ENCODE data around the gene TRPM3. TPM values are rescaled to one million over a fixed set of nuclear protein-coding genes. Genes with fewer than 3 reads are reported as not detected.
"Not testable (repeated sequence)": the region's sequence is repeated elsewhere in the genome, so short reads cannot be mapped to it uniquely, and the experiment has no call there.

TRPM3 gene
- total RNA-seq, 1 experiment from 2014 or later, result 3.9 TPM

DNA sequence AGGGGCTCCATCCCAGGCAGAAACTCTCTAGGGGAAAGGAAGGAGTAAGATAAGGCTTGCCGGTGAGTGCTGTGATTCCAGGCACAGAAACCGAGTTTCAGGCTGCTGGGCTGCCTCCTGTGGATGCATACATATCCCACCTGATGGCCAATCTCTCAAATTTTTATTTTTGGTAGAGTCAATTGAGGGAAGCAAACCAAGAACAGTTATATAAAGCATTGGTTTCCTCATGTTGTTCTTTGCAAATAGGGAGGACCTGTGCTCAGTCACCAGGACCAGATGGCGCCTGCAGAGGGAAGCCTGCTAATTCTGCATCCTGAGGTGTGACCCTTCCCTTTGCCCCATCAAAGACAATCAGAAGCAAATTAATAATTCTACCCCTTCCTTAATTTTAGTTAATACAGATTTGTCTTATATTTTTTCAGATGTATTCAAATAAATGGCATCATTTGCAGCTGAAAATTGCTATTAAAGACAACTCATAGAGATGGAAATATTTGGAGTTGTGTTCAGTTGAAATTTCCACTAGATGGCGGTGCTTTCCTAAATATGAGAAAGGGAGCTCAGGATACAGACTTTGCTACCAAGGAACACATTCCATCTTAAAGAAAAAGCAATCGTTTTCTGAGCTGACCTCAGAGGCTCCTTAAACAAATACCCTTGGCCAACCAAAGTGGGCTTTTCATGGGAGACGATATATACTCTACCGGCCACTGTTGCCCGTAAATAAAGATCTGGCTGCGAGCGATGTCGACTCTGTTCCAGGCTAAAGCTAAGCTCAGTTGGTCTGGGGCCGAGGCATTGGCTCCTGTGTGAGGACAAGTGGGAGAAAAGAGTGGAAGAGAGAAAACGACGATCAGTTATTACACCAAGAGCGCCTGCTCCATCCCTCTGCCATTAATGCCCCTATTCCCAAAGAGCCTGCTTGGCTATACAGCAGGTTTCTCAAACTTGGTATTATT is 481.3 kb downstream of the TRPM3 start:
- DNase-seq (ENCODE audit: low read depth, low spot score), result peak; percentile 83
- in situ Hi-C loops (cut with HindIII; ENCODE audit: low pct_unique_long_range_greater_than_20kb, low sequenced_read_pairs), result no loop called here

DNA sequence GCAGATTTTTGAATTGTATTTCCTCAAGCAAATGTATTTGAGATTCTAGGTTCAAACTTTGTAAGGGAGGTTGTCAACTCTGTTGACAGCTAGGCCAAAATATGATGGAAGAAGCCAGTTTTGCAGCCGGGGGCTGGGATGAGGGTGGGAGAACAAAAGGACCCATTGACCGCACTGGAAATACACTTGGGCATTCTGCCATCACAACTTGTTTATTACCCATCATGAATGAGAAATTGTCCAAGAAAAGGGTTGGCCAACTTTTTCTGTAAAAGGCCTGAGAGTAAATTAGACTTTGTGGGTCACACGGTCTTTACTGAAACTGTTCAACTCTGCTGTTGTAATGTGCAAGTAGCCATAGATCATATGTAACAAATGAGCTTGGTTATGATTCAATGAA is 485.6 kb downstream of the TRPM3 start:
- in situ Hi-C loops (cut with HindIII; ENCODE audit: low pct_unique_long_range_greater_than_20kb, low sequenced_read_pairs), result no loop called here
- DNase-seq (ENCODE audit: low read depth, low spot score), result peak; percentile 100

DNA sequence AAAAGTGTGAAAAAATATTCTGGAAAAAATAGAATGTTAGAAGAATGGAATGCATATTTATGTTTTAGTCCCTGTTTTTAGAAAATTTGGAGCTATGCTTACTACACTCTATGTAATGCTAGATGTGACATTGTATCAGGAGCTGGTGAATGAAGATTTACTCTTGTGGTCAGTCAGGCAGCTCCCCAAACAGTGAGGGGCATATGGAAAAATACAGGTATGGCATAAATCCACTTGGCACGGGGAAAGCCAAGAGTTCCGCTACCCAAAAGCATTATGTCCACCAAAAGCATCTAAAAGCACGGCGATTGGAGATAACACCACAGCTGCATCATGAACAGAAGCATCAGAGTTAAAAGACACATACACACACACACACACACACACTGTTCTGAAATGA is 486.7 kb downstream of the TRPM3 start:
- DNase-seq (ENCODE audit: low read depth, low spot score), result no peak
- in situ Hi-C loops (cut with HindIII; ENCODE audit: low pct_unique_long_range_greater_than_20kb, low sequenced_read_pairs), result no loop called here

- in situ Hi-C loops (cut with HindIII; ENCODE audit: low pct_unique_long_range_greater_than_20kb, low sequenced_read_pairs), result no loop called here
- no peak for DNase-seq (ENCODE audit: low read depth, low spot score)
Observed at GRCh38 chr9:70630971-70631370, 490.4 kb downstream of the TRPM3 start.

DNA sequence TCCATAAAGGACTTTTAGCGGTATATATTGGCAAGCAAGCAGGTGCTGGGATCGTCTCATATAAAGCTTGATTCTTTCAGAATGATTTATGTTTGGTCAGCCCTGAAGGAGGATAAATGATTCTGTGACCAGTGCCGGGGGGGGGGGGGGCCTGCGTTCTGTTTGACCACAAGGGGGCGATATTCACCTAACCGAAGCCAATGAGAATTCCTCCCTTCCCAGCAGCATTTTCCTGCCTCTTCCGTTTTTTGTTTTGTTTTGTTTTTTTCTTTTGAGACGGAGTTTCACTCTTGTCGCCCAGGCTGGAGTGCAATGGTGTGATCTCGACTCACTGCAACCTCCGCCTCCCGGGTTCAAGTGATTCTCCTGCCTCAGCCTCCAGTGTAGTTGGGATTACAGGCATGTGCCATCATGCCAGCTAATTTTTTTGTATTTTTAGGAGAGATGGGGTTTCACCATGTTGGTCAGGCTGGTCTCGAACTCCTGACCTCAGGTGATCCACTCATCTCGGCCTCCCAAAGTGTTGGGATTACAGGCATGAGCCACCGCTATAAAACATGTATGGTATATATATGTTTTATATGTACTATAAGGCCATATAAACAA is 492.2 kb downstream of the TRPM3 start:
- in situ Hi-C loops (cut with HindIII; ENCODE audit: low pct_unique_long_range_greater_than_20kb, low sequenced_read_pairs), result not testable (repeated sequence)
- peak; percentile 70 for DNase-seq (ENCODE audit: low read depth, low spot score)

- in situ Hi-C loops (cut with HindIII; ENCODE audit: low pct_unique_long_range_greater_than_20kb, low sequenced_read_pairs), result no loop called here
- DNase-seq (ENCODE audit: low read depth, low spot score), result no peak
Observed at GRCh38 chr9:70625078-70625477, 496.3 kb downstream of the TRPM3 start.

- in situ Hi-C loops (cut with HindIII; ENCODE audit: low pct_unique_long_range_greater_than_20kb, low sequenced_read_pairs), result loop anchor here (25.0 kb wide), 1 partner anchor 281 kb away; no protein-coding TSS in a partner anchor
- DNase-seq (ENCODE audit: low read depth, low spot score), result no peak
Observed at GRCh38 chr9:70618784-70619183, 502.6 kb downstream of the TRPM3 start.

- in situ Hi-C loops (cut with HindIII; ENCODE audit: low pct_unique_long_range_greater_than_20kb, low sequenced_read_pairs), result loop anchor here (25.0 kb wide), 1 partner anchor 280 kb away; no protein-coding TSS in a partner anchor
- no peak for DNase-seq (ENCODE audit: low read depth, low spot score)
Observed at GRCh38 chr9:70617033-70617828, 504.2 kb downstream of the TRPM3 start.

- DNase-seq (ENCODE audit: low read depth, low spot score), result no peak
- in situ Hi-C loops (cut with HindIII; ENCODE audit: low pct_unique_long_range_greater_than_20kb, low sequenced_read_pairs), result loop anchor here (25.0 kb wide), 1 partner anchor 279 kb away; no protein-coding TSS in a partner anchor
Observed at GRCh38 chr9:70616228-70616990, 505.0 kb downstream of the TRPM3 start.

GRCh38 chr9:70615464-70616138 is 505.8 kb downstream of the TRPM3 start:
- in situ Hi-C loops (cut with HindIII; ENCODE audit: low pct_unique_long_range_greater_than_20kb, low sequenced_read_pairs), result loop anchor here (25.0 kb wide), 1 partner anchor 278 kb away; no protein-coding TSS in a partner anchor
- DNase-seq (ENCODE audit: low read depth, low spot score), result no peak

DNA sequence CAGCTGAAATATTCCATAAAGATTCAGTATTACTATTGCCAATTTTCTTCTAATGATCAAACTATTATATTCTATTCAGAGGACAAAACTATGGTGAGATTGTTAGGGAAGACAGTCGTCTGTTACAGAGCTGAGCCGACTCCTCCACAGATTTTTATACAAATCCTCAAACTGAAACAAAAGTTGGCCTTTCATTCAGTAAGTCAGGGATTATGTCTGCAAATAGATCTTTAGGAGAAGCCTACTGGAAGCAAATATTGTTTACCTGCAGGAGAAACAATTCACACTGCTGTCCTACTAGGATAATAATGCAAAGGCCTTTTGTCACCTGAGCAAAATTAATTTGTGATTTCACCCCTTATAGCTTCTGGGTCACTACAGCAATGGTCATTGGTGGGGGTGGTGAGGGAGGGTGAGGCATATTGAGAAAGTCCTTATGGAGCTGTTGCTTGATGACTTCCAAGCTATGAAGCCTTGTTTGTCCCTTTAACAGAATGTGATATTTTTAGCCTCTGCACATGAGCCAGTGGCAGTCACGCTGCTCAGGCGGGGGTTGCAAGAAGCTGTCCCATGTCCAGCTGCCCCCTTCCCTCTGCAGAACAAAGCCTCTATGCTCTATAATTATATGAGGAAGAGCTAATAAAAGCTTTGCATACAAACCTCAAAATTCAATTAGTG is 506.5 kb downstream of the TRPM3 start:
- in situ Hi-C loops (cut with HindIII; ENCODE audit: low pct_unique_long_range_greater_than_20kb, low sequenced_read_pairs), result loop anchor here (25.0 kb wide), 1 partner anchor 278 kb away; no protein-coding TSS in a partner anchor
- peak; percentile 75 for DNase-seq (ENCODE audit: low read depth, low spot score)

DNA sequence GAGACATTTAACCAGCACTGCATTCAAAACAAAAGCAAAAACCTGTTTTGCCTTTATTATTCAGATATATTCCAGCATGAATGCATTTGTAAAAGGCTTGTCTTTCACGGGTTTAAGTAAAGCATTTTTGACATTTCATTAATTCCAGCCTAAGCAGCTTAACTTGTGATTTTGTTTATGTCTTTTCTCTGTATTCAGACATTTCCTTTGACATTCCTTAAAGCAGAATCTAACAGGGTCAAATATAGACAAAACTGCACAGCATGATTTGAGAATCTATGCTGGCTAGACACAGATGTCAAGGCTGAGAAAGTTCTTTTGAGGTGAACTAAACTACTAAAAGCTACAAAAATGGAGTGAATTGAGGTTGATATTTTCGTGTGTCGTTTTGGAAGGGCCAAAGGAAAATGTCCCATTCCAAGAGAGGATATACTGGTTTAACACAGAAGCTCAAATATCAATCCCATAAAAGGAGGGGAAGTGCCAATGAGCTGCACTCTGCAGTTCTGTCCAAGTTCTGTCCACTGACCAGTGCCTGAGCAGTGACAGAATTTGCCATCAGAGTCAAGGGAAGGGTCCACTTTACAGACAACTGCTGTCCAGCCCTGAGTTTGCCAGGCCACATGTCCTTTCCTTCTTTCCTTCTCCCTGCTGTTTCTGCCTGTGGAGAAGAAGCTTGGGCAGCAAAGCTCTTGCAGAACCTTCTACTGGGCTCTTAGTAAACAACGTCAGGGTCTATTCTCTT is 508.2 kb downstream of the TRPM3 start:
- DNase-seq (ENCODE audit: low read depth, low spot score), result no peak
- in situ Hi-C loops (cut with HindIII; ENCODE audit: low pct_unique_long_range_greater_than_20kb, low sequenced_read_pairs), result loop anchor here (25.0 kb wide), 1 partner anchor 276 kb away; no protein-coding TSS in a partner anchor

DNA sequence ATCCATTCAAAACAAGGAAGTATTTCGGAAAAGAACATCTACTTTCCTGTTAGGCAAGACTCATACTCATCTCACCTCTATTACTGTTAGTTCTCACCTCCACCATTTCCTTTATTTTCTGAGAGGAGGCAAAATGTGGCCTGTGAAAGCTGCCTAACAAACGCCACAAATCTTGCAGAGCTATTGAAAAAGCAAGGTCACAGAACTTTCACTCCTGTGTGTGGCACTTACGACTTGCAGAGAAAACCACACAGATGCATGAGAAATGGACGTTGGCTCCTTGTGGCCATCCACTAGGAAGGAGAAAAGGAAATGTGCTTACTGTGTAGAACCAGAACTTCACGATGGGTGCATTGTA is 511.2 kb downstream of the TRPM3 start:
- no peak for DNase-seq (ENCODE audit: low read depth, low spot score)
- in situ Hi-C loops (cut with HindIII; ENCODE audit: low pct_unique_long_range_greater_than_20kb, low sequenced_read_pairs), result loop anchor here (25.0 kb wide), 1 partner anchor 273 kb away; no protein-coding TSS in a partner anchor

DNA sequence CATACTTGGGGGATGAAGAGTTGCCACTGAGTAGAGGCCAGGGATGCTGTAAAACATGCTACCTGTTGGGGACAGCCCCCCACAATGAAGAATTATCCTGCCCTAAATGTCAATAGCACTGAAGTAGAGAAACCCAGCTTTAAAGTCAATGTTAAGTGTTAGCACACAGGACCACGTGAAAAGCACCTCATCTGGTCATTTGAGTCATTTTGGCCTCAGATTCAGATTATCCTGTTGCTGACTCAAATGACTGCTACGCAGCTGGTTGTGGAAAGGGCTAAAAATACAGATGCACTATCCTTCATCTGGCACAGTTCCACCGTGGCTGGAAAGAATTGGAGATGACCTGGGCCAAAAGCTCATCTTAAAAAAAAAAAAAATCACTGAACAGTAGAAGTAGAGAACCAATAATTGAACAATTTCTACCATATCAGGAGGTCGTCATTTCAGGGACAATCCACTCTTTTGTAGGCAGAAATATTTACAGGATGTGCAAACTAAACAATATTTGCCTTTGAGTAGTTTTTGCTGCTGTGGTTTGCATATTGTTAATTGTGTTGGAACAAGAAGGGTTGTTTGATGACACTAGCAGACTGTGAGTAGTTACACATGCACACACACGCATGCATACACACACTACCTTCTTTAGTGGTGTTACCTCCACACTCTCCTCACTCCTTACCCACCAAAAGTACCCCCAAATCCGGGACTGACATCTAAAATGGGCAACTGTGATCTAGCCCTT is 511.7 kb downstream of the TRPM3 start:
- peak; percentile 83 for DNase-seq (ENCODE audit: low read depth, low spot score)
- in situ Hi-C loops (cut with HindIII; ENCODE audit: low pct_unique_long_range_greater_than_20kb, low sequenced_read_pairs), result loop anchor here (25.0 kb wide), 1 partner anchor 272 kb away; no protein-coding TSS in a partner anchor

GRCh38 chr9:70609011-70609410 is 512.4 kb downstream of the TRPM3 start:
- in situ Hi-C loops (cut with HindIII; ENCODE audit: low pct_unique_long_range_greater_than_20kb, low sequenced_read_pairs), result loop anchor here (25.0 kb wide), 1 partner anchor 272 kb away; no protein-coding TSS in a partner anchor
- no peak for DNase-seq (ENCODE audit: low read depth, low spot score)

Measured in SK-MEL-5 (cell line).